Activated T-cell treated with anti-CD3 and anti-CD28 coated beads, Interleukin-2, amount 50 U/mL, for 1 hour (primary cell): ENCODE data around the gene SLC34A1.

Experiments used
- DNase-seq: peaks from one replicate; pipeline ENCODE4 v3.0.0-alpha.2; 2020

Gene SLC34A1

DNA sequence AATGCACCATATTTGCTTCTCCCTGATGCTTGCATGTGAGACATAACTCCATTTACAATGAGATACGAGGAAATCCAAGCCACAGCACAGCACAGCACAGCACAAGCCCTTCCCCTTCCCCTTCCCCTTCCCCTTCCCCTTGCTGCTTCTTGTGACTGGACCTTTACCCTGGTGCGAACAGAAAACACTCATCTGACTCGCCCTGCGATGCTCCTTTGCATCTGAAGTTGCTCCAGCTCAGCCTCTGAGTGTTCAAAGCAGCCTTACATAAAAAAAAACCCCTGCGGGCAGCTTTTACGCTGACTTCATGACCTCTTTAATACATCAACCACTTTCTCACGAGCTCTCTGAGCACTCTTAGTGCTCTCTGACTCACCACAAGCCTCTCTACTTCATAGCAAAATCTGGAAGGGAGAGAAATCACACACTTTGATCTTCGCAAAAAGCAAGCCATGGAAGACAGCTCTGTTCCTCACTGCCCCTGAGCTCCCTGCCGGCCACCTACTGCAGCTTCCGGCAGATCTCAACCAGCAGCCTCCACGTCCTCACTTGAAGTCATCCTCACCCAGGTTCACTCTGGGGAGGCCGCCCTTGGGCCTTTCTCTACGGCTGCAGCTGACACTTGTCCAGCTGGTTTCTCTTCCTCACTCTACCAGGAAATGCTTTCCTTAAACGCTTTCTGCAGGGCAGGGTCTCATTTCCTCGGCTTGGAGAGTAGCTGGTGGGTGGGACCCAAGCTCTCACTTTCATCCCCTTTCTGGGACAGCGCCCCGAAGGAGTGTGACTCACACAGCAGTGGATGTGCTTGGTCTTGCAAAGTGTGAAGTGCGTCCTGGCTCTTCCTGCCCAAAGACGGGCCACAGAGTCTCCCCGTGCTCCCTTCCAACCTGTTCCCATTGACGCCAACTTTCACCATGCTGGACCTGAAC, 5.3 kb downstream of the SLC34A1 start:
- peak; percentile 58 for DNase-seq

DNA sequence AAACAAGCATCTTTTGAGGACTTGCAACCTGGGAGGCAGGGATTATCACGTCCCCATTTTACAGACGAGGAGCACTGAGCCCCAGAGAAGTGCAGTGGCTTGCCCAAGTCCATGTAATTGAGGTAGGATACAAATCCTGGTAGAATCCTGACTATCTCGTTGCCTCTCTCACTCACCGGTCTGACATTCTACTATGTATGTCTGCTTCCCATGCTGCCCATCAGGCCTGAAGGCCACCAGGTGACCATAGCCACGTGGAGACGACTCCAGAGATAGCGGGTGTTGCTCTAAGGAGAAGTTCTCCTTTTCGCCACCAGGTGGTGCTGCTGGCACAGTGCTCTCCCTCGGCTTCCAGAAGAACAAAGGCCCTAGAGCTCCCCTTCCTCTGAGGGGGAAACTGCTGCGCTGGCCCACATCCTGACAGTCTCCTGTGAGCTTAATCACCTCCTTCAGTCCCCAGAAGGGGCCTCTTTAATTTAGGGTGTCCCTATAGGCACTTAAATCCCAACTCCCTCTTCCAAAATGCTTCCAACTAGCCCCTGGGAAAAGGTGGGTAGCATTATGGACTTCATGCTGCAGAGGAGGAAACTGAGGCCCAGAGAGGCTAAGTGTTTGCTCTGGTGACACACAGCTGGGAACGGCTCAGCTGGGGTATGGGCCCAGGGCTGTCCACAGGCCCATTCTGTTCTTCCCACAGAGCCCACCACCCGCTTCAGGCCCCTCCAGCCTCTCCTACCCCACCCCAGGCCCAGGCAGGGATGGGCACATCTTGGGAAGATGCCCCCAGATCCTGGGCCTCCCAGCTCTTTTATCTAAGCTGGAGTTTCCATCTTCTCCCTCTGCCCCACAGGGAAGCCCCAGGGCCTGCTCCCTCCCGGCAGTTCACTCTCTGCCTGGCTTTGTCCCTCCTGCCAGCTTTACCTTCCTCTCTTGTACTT, 6.4 kb downstream of the SLC34A1 start:
- DNase-seq = peak; percentile 83

- DNase-seq = no peak
Observed at GRCh38 chr5:177392765-177393164, 8.5 kb downstream of the SLC34A1 start.

GRCh38 chr5:177393206-177393765, 9.1 kb downstream of the SLC34A1 start:
- no peak for DNase-seq

- DNase-seq = no peak
Observed at GRCh38 chr5:177393990-177394389, 9.8 kb downstream of the SLC34A1 start.

DNA sequence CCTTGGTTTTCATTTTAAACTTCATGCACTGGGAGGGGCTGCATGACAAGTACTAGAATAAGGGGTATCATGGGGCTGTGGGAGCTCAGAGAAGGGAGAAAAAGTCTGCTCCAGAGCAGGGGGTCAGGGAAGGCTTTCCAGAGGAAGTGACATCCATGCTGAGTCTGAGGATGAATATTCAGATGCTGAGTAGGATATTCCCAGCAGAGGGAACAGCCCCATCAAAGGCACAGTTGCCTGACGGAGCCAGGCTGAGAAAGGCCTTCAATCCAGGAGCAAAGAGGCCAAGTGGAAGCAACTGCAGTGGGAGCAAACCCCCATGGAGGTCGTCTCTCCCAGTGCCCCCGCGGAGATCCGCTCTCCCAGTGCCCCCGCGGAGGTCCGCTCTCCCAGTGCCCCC, 11.8 kb downstream of the SLC34A1 start:
- no peak for DNase-seq

DNA sequence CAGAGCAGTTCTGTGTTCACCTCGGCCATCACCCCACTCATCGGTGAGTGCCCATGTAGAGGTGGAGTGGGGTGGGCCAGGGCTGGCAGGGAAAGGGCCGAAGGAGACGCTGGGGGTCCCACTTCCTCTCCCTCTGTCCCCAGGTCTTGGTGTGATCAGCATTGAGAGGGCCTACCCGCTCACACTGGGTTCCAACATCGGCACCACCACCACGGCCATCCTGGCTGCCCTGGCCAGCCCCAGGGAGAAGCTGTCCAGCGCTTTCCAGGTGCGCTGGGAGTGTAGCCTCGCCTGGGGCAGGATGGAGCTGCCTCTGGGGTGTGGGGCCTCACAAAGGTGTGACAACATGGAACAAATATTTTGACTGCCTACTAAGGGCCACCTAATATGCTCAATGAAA, 12.6 kb downstream of the SLC34A1 start:
- no peak for DNase-seq

DNA sequence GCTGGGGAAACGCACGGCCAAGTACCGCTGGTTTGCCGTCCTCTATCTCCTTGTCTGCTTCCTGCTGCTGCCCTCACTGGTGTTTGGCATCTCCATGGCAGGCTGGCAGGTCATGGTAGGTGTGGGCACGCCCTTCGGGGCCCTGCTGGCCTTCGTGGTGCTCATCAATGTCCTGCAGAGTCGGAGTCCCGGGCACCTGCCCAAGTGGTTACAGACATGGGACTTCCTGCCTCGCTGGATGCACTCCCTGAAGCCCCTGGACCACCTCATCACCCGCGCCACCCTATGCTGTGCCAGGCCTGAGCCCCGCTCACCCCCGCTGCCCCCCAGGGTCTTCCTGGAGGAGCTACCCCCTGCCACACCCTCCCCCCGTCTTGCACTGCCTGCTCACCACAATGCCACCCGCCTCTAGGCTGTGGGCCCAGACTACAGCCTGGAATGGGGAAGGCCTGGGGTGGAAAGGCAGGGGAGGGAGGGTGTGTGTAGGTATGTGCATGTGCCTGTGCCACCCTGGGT, 13.7 kb downstream of the SLC34A1 start:
- DNase-seq = no peak

GRCh38 chr5:177399997-177400868, 16.0 kb downstream of the SLC34A1 start, which contains the start of gene PFN3:
Gene PFN3 (minus strand): TSS chr5:177400661. CDS start chr5:177400576, 85 bp downstream.
- no peak for DNase-seq

GRCh38 chr5:177402271-177403043, 18.2 kb downstream of the SLC34A1 start:
- DNase-seq = peak; percentile 71

GRCh38 chr5:177403102-177403791, 19.0 kb downstream of the SLC34A1 start:
- peak; percentile 67 for DNase-seq

GRCh38 chr5:177403792-177404640, 19.8 kb downstream of the SLC34A1 start:
- peak; percentile 87 for DNase-seq

GRCh38 chr5:177404641-177405179, 20.5 kb downstream of the SLC34A1 start:
- no peak for DNase-seq

GRCh38 chr5:177405312-177405711, 21.1 kb downstream of the SLC34A1 start:
- DNase-seq = no peak

- DNase-seq = no peak
Observed at GRCh38 chr5:177405805-177406204, 21.6 kb downstream of the SLC34A1 start.

DNA sequence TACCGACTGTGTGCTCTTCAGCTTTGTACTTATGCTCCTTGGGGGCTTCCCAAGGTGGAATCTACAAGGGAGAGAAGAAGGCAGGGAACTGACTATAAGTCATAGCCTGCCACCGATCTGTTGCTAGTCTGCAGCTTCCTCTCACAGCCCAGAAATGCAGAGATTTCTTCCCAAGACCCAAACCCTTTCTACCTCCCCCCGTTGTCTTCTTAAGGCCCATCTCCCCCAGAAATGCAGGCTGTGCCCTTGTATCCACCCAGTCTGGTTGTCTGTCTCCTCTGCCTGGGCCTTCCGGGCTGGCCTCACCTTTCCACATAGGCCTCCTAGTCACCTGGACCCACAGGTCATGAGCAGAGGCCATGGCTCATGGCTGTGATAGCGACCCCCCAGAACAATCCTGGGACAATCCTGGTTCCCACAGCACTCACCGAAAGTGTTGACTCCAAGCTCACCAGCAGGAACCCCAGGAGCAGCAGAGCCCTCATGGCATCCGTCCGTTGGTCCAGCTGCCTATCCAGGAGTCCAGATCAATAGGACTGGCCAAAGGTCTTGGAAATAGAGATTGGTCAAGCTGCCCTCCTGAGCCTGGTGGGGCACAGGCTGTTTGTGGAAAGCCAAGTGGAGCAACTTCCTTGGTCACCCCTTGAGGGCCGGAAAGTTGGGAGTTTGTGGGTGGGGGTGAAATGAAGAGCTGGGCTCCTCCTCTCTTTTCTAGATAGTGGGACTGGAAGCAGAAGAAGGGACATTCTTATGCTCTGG, 25.0 kb downstream of the SLC34A1 start, which contains the start of gene F12:
Gene F12, minus strand, starts transcription at position 522 of the 759 bp plus-strand sequence. Its CDS starts 37 bp downstream, at position 485.
- no peak for DNase-seq

DNA sequence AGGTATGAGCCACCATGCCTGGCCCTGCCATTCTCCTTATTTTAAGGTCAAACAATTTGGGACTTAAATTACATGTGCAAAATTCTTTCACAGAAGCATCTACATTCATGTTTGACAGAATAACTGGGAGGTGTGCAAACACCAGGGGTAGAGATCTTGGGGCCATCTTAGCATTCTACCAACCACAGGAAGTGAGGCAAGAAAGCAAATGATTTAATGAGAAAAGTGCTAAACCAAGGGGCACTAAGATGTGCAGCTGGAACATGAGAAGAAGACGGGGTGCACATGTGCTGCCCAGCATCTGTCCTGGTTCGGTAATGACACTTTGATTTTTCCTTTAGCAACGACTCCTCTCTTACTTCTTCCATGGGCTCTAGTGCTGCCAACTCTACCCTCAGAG, 26.3 kb downstream of the SLC34A1 start:
- DNase-seq = no peak

DNA sequence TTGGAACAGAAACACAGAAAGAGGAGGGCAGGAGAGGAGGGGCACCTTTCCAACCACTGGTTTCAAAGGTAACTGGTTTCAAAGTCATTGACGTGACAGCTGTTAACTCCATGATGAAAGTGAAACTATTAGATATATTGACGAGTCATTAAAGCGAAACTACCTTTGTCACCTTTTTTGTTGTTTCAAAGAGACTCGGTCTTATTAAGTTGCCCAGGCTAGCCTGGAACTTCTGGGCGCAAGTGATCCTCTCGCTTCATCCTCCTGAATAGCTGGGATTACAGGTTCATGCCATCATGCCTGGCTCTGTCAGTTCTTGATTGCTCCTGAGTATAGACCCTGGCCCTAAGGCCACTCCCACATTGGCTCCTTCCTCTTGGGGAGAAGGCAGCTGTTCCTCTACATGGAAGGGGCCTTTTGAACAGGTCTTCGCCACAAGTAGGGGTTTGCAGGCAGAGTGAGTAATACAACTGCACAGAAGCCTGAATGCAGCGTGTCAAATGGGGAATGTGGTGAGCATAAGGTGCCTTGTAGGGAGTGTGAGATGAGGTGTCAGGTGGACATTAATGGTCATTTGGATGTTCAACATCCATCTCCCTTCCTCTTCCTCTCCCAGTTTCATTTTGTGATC, 28.5 kb downstream of the SLC34A1 start:
- DNase-seq = no peak
